NCI-H2029 (cell line): ENCODE measurements around the gene IPO11.

Source experiments
- DNase-seq: peaks from one replicate; lab custom pipeline; 2025; lab: John Stamatoyannopoulos, UW

Gene IPO11

GRCh38 chr5:62572918-62573514, 160.5 kb downstream of the IPO11 start:
- DNase-seq: no peak

GRCh38 chr5:62574599-62574998, 162.0 kb downstream of the IPO11 start:
- no peak for DNase-seq

- no peak for DNase-seq
Observed at GRCh38 chr5:62575066-62575465, 162.5 kb downstream of the IPO11 start.

GRCh38 chr5:62575489-62575888, 162.9 kb downstream of the IPO11 start:
- DNase-seq: no peak

- DNase-seq: no peak
Observed at GRCh38 chr5:62576570-62577170, 164.1 kb downstream of the IPO11 start.

- DNase-seq: no peak
Observed at GRCh38 chr5:62577488-62577887, 164.9 kb downstream of the IPO11 start.

- DNase-seq: no peak
Observed at GRCh38 chr5:62578540-62578939, 166.0 kb downstream of the IPO11 start, which contains the start of gene LRRC70. Gene LRRC70 (plus strand): TSS chr5:62578819. CDS start chr5:62579439, 620 bp downstream.

GRCh38 chr5:62579761-62580160, 167.2 kb downstream of the IPO11 start:
- no peak for DNase-seq

GRCh38 chr5:62581836-62582597, 169.5 kb downstream of the IPO11 start:
- no peak for DNase-seq

GRCh38 chr5:62584391-62584790, 171.8 kb downstream of the IPO11 start:
- no peak for DNase-seq

GRCh38 chr5:62585306-62585705, 172.7 kb downstream of the IPO11 start:
- no peak for DNase-seq

- DNase-seq: no peak
Observed at GRCh38 chr5:62585751-62586150, 173.2 kb downstream of the IPO11 start.

- no peak for DNase-seq
Observed at GRCh38 chr5:62587737-62588136, 175.2 kb downstream of the IPO11 start.

GRCh38 chr5:62588668-62589067, 176.1 kb downstream of the IPO11 start:
- no peak for DNase-seq

GRCh38 chr5:62589504-62589903, 176.9 kb downstream of the IPO11 start:
- DNase-seq: no peak

- no peak for DNase-seq
Observed at GRCh38 chr5:62590387-62590786, 177.8 kb downstream of the IPO11 start.

GRCh38 chr5:62592558-62592957, 180.0 kb downstream of the IPO11 start:
- no peak for DNase-seq

GRCh38 chr5:62593331-62593730, 180.8 kb downstream of the IPO11 start:
- DNase-seq: no peak

GRCh38 chr5:62594364-62594984, 181.9 kb downstream of the IPO11 start:
- no peak for DNase-seq

- no peak for DNase-seq
Observed at GRCh38 chr5:62596096-62596495, 183.5 kb downstream of the IPO11 start.

- DNase-seq: no peak
Observed at GRCh38 chr5:62596691-62597090, 184.1 kb downstream of the IPO11 start.

GRCh38 chr5:62597314-62597713, 184.8 kb downstream of the IPO11 start:
- DNase-seq: no peak
